A673 (cell line): ENCODE data around the gene EPHA6.

Experiments used
- CTCF ChIP-seq: fragments of 300-800, 200-600 bp; sonication (generic); conservative IDR thresholded peaks from 2 replicates; pipeline ENCODE4 v1.5.1; 2017; ENCODE audit warnings: low read depth, mild to moderate bottlenecking, antibody characterized with exemption, low read length, moderate library complexity, mixed read lengths
- EZH2 ChIP-seq: fragments of 200-600 bp; sonication (generic); IDR thresholded peaks from 2 replicates; pipeline ENCODE4 v1.6.1; 2017; ENCODE audit warnings: borderline replicate concordance, low read depth, mild to moderate bottlenecking, mixed read lengths, antibody characterized with exemption, low read length; ENCODE audit not compliant: poor library complexity, severe bottlenecking

DNA sequence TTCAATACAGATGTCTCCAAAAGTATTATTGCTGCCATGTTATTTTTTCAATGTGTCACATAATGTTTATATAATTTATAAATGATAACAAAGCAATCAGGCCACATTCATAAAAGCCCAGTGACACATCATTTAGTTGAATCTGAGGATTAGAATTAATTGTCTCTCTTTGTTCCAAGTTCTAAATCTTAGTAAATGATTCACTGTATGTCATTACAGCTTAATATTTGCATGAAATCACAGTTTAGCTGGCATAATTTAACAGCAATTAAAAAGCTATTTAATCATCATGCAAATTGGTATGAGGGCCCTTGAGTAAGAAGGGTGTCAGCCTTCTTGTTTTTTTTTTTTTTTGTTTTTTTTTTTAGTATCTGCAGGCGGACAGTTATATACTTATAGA, 427.0 kb downstream of the EPHA6 start:
- TF ChIP-seq EZH2 (no peak), CTCF (no peak)
